ENCODE data around the gene GPR139.

- TF ChIP-seq POLR2AphosphoS5 (IDR thresholded peaks at IDR 0.05; ENCODE audit: low read depth, low read length) (no peak), REST (IDR thresholded peaks at IDR 0.05; ENCODE audit: insufficient read depth in 1 of 2, low read depth in 2 of 2, low read length in 2 of 2) (no peak)
Observed at GRCh38 chr16:20107083-20107482, 33.4 kb upstream of the GPR139 start.
